LNCaP clone FGC (cell line): ENCODE results near the gene PXT1.

Source experiments
- DNase-seq: peaks from one replicate; pipeline ENCODE4 v3.0.0-alpha.2; 2011; ENCODE audit warnings: low read depth
- H3K4me3 ChIP-seq: 2 replicates; pipeline ENCODE4 v1.5.1; 2011; ENCODE audit warnings: mild to moderate bottlenecking, low read depth, low read length, control low read depth
- TF ChIP-seq, protein P1 (sequence below): IDR thresholded peaks from 2 replicates; pipeline ENCODE4 v1.5.1; 2012; ENCODE audit warnings: mild to moderate bottlenecking; ENCODE audit not compliant: control insufficient read depth, insufficient read depth; ENCODE audit errors: extremely low read depth

The PXT1 gene

DNA sequence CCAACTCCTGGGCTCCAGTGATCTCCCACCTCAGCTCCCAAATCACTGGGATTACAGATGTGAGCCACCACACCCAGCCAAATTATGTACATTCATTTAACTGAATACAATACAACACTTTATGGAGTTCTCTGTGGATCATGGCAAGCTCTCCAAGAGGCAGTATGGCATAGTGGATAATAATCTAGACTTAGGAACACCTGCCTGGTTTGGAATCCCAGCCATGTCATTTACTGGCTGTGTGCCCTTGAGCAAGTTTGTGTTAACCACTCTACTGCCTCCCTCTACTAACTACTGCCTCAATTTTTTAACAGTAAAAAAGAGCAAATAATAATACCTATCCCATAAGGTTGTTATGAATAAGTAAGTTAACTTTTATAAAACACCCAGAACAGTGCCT lies 53.3 kb downstream of the PXT1 start:
- TF ChIP-seq, protein P1, sequence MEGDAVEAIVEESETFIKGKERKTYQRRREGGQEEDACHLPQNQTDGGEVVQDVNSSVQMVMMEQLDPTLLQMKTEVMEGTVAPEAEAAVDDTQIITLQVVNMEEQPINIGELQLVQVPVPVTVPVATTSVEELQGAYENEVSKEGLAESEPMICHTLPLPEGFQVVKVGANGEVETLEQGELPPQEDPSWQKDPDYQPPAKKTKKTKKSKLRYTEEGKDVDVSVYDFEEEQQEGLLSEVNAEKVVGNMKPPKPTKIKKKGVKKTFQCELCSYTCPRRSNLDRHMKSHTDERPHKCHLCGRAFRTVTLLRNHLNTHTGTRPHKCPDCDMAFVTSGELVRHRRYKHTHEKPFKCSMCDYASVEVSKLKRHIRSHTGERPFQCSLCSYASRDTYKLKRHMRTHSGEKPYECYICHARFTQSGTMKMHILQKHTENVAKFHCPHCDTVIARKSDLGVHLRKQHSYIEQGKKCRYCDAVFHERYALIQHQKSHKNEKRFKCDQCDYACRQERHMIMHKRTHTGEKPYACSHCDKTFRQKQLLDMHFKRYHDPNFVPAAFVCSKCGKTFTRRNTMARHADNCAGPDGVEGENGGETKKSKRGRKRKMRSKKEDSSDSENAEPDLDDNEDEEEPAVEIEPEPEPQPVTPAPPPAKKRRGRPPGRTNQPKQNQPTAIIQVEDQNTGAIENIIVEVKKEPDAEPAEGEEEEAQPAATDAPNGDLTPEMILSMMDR, result no peak
- no peak overlapping the region for H3K4me3 ChIP-seq
- no peak for DNase-seq

DNA sequence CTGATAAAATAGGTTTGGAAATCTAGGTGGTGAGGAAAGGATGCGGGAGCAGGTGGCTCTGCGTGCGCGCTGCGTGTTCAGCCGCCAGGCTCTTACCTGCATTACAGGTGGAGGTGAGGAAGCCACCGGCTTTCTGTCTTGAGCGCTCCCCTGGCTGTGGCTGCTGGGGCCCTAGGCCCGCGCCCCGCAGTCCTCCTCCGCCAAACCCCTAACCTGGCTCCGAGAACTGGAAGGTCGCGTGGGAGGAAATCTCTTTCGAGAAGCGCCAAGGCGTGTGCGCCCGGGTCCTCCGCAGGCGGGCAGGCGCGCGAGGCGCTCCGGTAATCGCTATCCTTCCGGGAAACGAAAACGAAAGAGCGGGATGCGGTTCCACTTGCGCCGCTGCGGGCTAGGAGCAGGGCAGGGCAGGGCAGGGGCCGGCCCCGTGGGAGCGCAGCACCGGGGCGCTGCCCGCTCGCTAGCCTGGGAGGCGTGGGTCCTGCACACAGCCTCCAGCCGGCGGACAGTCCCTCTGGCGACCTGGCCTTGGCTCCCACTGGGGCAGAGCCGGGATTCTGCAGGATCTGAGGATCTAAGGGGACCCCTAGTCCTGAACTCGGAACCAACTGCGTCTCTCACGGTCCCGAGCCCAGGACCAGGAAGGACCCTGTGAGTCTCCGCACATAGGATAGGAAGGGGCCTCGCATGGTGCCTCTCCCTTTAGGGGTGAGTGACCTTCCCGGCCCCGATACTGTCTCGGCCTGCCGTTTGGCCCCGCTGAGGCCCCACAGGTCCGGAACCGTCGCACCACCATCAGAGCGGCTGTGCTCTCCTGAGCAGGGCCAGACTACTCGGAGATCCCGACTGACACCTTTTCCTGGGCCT lies 55.0 kb downstream of the PXT1 start, which contains the start of gene ETV7:
TSS of gene ETV7 (minus strand) at position 230 of the 864 bp plus-strand sequence. CDS start at position 102, 128 bp downstream.
- H3K4me3 ChIP-seq, result peak within 1 kb of the TSS; percentile 44
- TF ChIP-seq, protein P1, result no peak
- no peak for DNase-seq

DNA sequence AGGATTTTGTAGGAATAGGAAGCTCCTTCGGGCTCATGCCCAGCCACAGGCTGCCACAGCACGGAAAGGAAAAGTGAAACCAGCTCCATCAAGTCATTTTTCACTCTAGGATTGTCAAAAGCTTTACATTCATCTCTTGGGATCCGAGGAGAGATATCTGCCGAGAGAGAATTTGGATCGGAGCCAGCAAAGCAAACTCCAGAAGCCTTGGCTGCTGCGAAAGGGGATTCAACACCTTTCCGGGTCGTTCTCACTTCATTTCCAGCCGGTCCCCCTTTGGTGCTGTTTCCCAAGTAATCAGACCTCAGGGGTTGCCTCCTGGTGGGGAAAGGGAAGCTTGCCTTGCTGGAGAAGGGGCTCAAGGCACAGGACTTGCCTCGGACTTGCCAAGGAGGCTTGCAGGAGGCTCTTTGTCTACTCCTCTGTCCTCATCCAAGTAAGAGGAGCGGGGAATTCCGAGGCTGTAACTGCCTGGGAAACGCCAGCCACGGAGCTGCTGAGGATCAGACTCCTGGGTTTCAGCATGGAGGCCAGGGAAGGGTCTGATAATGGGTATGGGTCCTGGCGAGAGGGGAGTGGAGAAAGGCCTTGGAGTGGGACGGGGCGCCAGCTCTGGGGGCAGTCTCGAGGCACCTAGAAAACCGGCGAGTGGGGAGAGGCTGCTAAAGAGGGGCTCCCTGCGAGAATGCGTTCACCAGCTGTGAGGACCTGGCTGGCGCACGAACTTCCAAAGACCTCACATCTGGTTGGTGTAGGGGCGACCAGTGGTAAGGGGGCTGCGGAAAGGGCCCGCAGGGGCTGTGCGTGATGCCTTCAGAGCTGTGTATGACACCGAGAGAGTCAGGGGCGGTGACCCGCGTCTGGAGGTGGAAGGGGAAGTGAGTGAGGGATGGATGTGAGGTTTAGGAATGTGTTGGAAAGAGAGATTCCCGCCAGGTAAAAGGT lies 55.9 kb downstream of the PXT1 start:
- DNase-seq, result no peak
- H3K4me3 ChIP-seq, result peak overlapping the region; percentile 44
- TF ChIP-seq, protein P1, result no peak

DNA sequence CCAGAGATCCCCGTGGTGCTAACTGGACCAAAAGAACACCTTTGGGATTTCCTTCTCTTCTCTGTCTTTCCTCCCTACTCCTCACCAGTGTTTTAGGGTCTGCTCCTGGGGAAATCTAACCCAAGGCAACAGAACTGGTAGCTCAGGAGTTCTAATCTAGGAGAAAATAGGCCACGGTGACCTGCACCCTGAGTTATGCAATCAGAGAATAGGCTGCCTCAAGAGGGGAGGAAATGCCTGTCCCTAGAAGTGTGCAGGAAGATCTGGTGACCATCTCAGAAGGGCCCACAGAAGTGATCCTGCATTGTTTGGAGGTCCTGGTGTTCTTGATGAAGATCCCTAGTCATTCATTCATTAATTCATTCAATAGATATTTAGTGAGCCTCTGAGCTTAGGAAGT lies 58.6 kb downstream of the PXT1 start:
- no peak overlapping the region for H3K4me3 ChIP-seq
- no peak for DNase-seq
- TF ChIP-seq, protein P1, result no peak

DNA sequence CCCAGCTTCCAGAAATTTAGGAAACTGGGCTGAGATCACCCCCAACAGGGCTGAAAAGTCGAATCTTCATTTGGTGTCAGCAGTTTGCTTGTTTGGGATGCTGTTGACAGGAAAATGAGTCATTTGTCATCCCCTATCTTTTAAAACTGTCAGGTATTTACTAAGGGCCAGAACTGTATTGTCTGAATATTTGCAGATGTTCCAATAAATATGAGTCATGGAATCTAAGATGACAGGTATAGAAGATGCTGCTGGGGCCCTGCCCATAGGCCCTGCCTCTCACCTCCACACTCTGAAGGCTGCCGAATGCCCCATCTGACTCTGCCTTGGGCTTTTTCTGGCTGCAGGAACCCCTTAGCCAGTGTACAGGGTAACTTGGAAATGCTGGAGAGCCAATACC lies 59.0 kb downstream of the PXT1 start:
- TF ChIP-seq, protein P1, result no peak
- no peak overlapping the region for H3K4me3 ChIP-seq
- peak; percentile 14 for DNase-seq

DNA sequence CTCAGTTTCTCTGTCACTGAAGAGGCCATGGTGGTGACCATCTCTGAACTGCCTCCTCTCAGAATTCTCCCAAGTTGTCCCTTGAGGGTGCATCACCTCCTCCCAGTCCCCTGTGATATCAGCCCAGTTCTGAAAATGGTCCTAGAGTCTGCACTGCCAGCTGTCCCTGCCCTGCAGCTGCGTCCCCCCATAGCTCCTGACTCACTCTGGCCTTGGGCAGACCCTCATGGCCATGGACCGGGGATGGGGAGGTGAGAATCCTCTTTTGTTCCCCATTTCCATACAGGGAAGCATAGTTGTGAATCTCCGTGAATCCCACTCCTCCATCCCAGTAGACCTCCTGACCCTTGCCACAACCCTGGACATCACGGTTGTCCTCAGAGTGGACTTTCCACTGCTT lies 59.7 kb downstream of the PXT1 start:
- no peak overlapping the region for H3K4me3 ChIP-seq
- TF ChIP-seq, protein P1, result no peak
- DNase-seq, result no peak
